MM.1S (cell line): ENCODE data around the gene UBE2U.

ENCODE experiments used
- DNase-seq: peaks from one replicate; pipeline ENCODE4 v3.0.0-alpha.2; 2015
- H2AFZ ChIP-seq: fragments of 300-600 bp; sonication (generic); 2 replicates; pipeline ENCODE4 v1.6.0; 2016; ENCODE audit warnings: antibody characterized with exemption, low read length
- H3F3A ChIP-seq: fragments of 300-600 bp; sonication (generic); 2 replicates; pipeline ENCODE4 v1.6.1; 2016; ENCODE audit warnings: mild to moderate bottlenecking, antibody characterized with exemption, low read length, moderate library complexity, mixed read lengths; ENCODE audit not compliant: insufficient read depth
- H3K27ac ChIP-seq: fragments of 300-600 bp; sonication (generic); 2 replicates; pipeline ENCODE4 v1.5.1; 2016; ENCODE audit warnings: mild to moderate bottlenecking, low read length
- H3K27me3 ChIP-seq: fragments of 300-600 bp; sonication (generic); replicated peaks from 2 replicates; pipeline ENCODE4 v1.6.0; 2016; ENCODE audit warnings: low read length; ENCODE audit not compliant: insufficient read depth
- H3K36me3 ChIP-seq: fragments of 300-600 bp; sonication (generic); replicated peaks from 2 replicates; pipeline ENCODE4 v1.6.1; 2016; ENCODE audit warnings: mild to moderate bottlenecking, low read length, mixed read lengths; ENCODE audit not compliant: insufficient read depth
- H3K4me1 ChIP-seq: fragments of 300-600 bp; sonication (generic); 2 replicates; pipeline ENCODE4 v1.6.1; 2016; ENCODE audit warnings: low read length, mixed read lengths
- H3K4me2 ChIP-seq: fragments of 300-600 bp; sonication (generic); 2 replicates; pipeline ENCODE4 v1.6.0; 2016; ENCODE audit warnings: low read depth, low read length
- H3K4me3 ChIP-seq: fragments of 300-600 bp; sonication (generic); 2 replicates; pipeline ENCODE4 v1.5.1; 2016; ENCODE audit warnings: low read length, mixed read lengths
- H3K79me2 ChIP-seq: fragments of 300-600 bp; sonication (generic); 2 replicates; pipeline ENCODE4 v1.6.1; 2016; ENCODE audit warnings: mixed run types, low read length, mixed read lengths
- H3K9ac ChIP-seq: fragments of 300-600 bp; sonication (generic); 2 replicates; pipeline ENCODE4 v1.6.1; 2016; ENCODE audit warnings: low read length, mixed read lengths
- H3K9me2 ChIP-seq: fragments of 300-600 bp; sonication (generic); replicated peaks from 2 replicates; pipeline ENCODE4 v1.6.1; 2016; ENCODE audit warnings: mild to moderate bottlenecking, low read length, mixed read lengths; ENCODE audit not compliant: insufficient read depth
- H3K9me3 ChIP-seq: fragments of 300-600 bp; sonication (generic); replicated peaks from 2 replicates; pipeline ENCODE4 v1.6.1; 2016; ENCODE audit warnings: mild to moderate bottlenecking, low read length, mixed read lengths; ENCODE audit not compliant: insufficient read depth
- H4K20me1 ChIP-seq: fragments of 300-600 bp; sonication (generic); 2 replicates; pipeline ENCODE4 v1.6.1; 2016; ENCODE audit warnings: mild to moderate bottlenecking, low read length, moderate library complexity, mixed read lengths; ENCODE audit not compliant: insufficient read depth
- CTCF ChIP-seq: fragments of 300-600 bp; sonication (generic); IDR thresholded peaks from 2 replicates; pipeline ENCODE4 v1.5.1; 2016; ENCODE audit warnings: antibody characterized with exemption, low read length, mixed read lengths
- EZH2 ChIP-seq: fragments of 300-600 bp; sonication (generic); optimal IDR thresholded peaks from 2 replicates; pipeline ENCODE3; 2017; ENCODE audit warnings: low read depth, mild to moderate bottlenecking, antibody characterized with exemption, low read length, mixed read lengths
- EZH2phosphoT487 ChIP-seq: fragments of 300-600 bp; sonication (generic); IDR thresholded peaks from 2 replicates; pipeline ENCODE4 v1.6.1; 2018; ENCODE audit warnings: antibody characterized with exemption, low read length

Gene UBE2U

GRCh38 chr1:64229307-64229706, 25.9 kb downstream of the UBE2U start:
- H3K9ac ChIP-seq, result no peak overlapping the region
- no peak for DNase-seq
- H3K9me2 ChIP-seq, result no peaks in the 10 kb centered on the region
- H3K4me1 ChIP-seq, result no peaks in the 10 kb centered on the region
- no peaks in the 10 kb centered on the region for H3K79me2 ChIP-seq
- TF ChIP-seq EZH2phosphoT487 (no peak), CTCF (no peak), EZH2 (no peak)
- H3K4me2 ChIP-seq, result no peak overlapping the region
- no peaks in the 10 kb centered on the region for H4K20me1 ChIP-seq
- no peaks in the 10 kb centered on the region for H3K36me3 ChIP-seq
- H3K4me3 ChIP-seq, result no peak overlapping the region
- H3F3A ChIP-seq, result no peaks in the 10 kb centered on the region
- no peak overlapping the region for H3K27ac ChIP-seq
- H2AFZ ChIP-seq, result no peak overlapping the region
- H3K27me3 ChIP-seq, result no peaks in the 10 kb centered on the region
- no peaks in the 10 kb centered on the region for H3K9me3 ChIP-seq

- no peak overlapping the region for H3K9ac ChIP-seq
- no peaks in the 10 kb centered on the region for H4K20me1 ChIP-seq
- TF ChIP-seq EZH2phosphoT487 (no peak), EZH2 (no peak), CTCF (no peak)
- H2AFZ ChIP-seq, result no peak overlapping the region
- H3K9me3 ChIP-seq, result no peaks in the 10 kb centered on the region
- H3K4me1 ChIP-seq, result no peaks in the 10 kb centered on the region
- no peak overlapping the region for H3K4me2 ChIP-seq
- H3F3A ChIP-seq, result no peaks in the 10 kb centered on the region
- no peaks in the 10 kb centered on the region for H3K27me3 ChIP-seq
- H3K36me3 ChIP-seq, result no peaks in the 10 kb centered on the region
- H3K4me3 ChIP-seq, result no peak overlapping the region
- no peaks in the 10 kb centered on the region for H3K79me2 ChIP-seq
- no peaks in the 10 kb centered on the region for H3K9me2 ChIP-seq
- no peak overlapping the region for H3K27ac ChIP-seq
- no peak for DNase-seq
These were observed 27.7 kb downstream of the UBE2U start for GRCh38 chr1:64231153-64231552.

GRCh38 chr1:64231654-64232053, 28.2 kb downstream of the UBE2U start:
- no peaks in the 10 kb centered on the region for H3F3A ChIP-seq
- no peak overlapping the region for H3K9ac ChIP-seq
- no peak for DNase-seq
- H3K4me3 ChIP-seq, result no peak overlapping the region
- no peaks in the 10 kb centered on the region for H3K4me1 ChIP-seq
- no peak overlapping the region for H2AFZ ChIP-seq
- no peaks in the 10 kb centered on the region for H3K79me2 ChIP-seq
- no peaks in the 10 kb centered on the region for H3K36me3 ChIP-seq
- H3K4me2 ChIP-seq, result no peak overlapping the region
- no peaks in the 10 kb centered on the region for H4K20me1 ChIP-seq
- H3K27me3 ChIP-seq, result no peaks in the 10 kb centered on the region
- no peak overlapping the region for H3K27ac ChIP-seq
- no peaks in the 10 kb centered on the region for H3K9me3 ChIP-seq
- TF ChIP-seq EZH2, result no peak
- no peak for TF ChIP-seq EZH2phosphoT487
- TF ChIP-seq CTCF, result no peak
- H3K9me2 ChIP-seq, result no peaks in the 10 kb centered on the region
